Spleen (tissue), 11 donors: Measurements from ENCODE around the gene SLAMF6. TPM values are rescaled to one million over a fixed set of nuclear protein-coding genes. Genes with fewer than 3 reads are reported as not detected.

ENCODE experiments used
- DNase-seq: peaks from one replicate; pipeline ENCODE4 v3.0.0-alpha.2; 2020
- H3K27ac ChIP-seq, 8 donors: fragments of 200-600 bp; sonication (generic) in 7 of 8; 1 replicate in 4 of 8; 2 replicates in 4 of 8; pipeline versions ENCODE4 v1.5.0 to v1.8.0; 2016 to 2021; ENCODE audit warnings: inconsistent platforms in 4 of 8, mild to moderate bottlenecking in 4 of 8, moderate library complexity in 1 of 8
- H3K27me3 ChIP-seq, 7 donors: fragments of 200-600 bp; sonication (generic) in 6 of 7; replicated peaks in 1 of 7; 1 replicate in 4 of 7; 2 replicates in 3 of 7; pipeline versions ENCODE4 v1.5.0 to v1.8.0; 2016 to 2021; ENCODE audit warnings: inconsistent platforms in 3 of 7, mild to moderate bottlenecking in 1 of 7
- H3K36me3 ChIP-seq, 6 donors: fragments of 200-600 bp; sonication (generic) in 5 of 6; 1 replicate in 4 of 6; 2 replicates in 2 of 6; pipeline versions ENCODE4 v1.5.0 to v1.8.0; 2016 to 2021; ENCODE audit warnings: inconsistent platforms in 2 of 6
- H3K4me1 ChIP-seq, 6 donors: fragments of 200-600 bp; sonication (generic) in 5 of 6; 1 replicate in 3 of 6; 2 replicates in 3 of 6; pipeline versions ENCODE4 v1.5.0 to v1.8.0; 2016 to 2021; ENCODE audit warnings: inconsistent platforms in 3 of 6
- H3K4me3 ChIP-seq, 8 donors: fragments of 200-600 bp; sonication (generic) in 7 of 8; 1 replicate in 4 of 8; 2 replicates in 4 of 8; pipeline versions ENCODE4 v1.5.0 to v1.8.0; 2016 to 2021; ENCODE audit warnings: inconsistent platforms in 4 of 8, mild to moderate bottlenecking in 4 of 8, moderate library complexity in 2 of 8
- H3K9me3 ChIP-seq, 8 donors: fragments of 200-600 bp; sonication (generic) in 7 of 8; 1 replicate in 4 of 8; 2 replicates in 4 of 8; pipeline versions ENCODE4 v1.5.0 to v1.8.0; 2016 to 2021; ENCODE audit warnings: inconsistent platforms in 4 of 8
- CTCF ChIP-seq, 11 experiments: fragments of 200-600 bp in 7 of 11; fragments of 450-650 bp in 4 of 11; sonication (generic) in 4 of 11; IDR thresholded peaks in 8 of 11; conservative IDR thresholded peaks in 3 of 11; 1 replicate in 7 of 11; 2 replicates in 4 of 11; pipeline versions ENCODE4 v1.4.0 to v1.8.0; 2016 to 2021; ENCODE audit warnings: antibody characterized with exemption in 11 of 11, inconsistent platforms in 4 of 11, mild to moderate bottlenecking in 1 of 11
- POLR2A ChIP-seq, 3 donors: fragments of 450-650 bp; IDR thresholded peaks; one replicate each; pipeline ENCODE4 v1.5.1; 2017; ENCODE audit warnings: antibody characterized with exemption in 3 of 3, mild to moderate bottlenecking in 1 of 3
- POLR2AphosphoS5 ChIP-seq, 3 donors: sonication (generic); formaldehyde crosslinking; IDR thresholded peaks; one replicate each; pipeline ENCODE4 v1.5.1; 2017; ENCODE audit warnings: antibody characterized with exemption in 3 of 3
- WGBS, 5 donors: extraction: QIAGEN DNeasy Blood & Tissue Kit in 3 of 5; methylation state at CpG; one replicate each; pipeline versions ENCODE4 v1.1.5 to v1.1.7; 2013 to 2018; 5-methylcytosine and 5-hydroxymethylcytosine counted together
- intact Hi-C: fragments of 100-400 bp; cut with DNase I; formaldehyde crosslinking; loops from one replicate; pipeline ENCODE4 v1.15.0; 2023; ENCODE audit warnings: low total_unique reads
- polyA plus RNA-seq, 3 donors: library from polyadenylated mRNA; stranded (reverse); fragments of 200-250 nt; gene quantifications; one replicate each; pipeline ENCODE4 v1.2.1, GENCODE V29; 2013
- total RNA-seq, 7 donors: library from RNA; depleted of rRNA in 3 of 7; stranded (reverse); fragments of >200 nt in 3 of 7; fragmentation: NEBNext Ultra II Directional in 4 of 7; extraction: Animal tissue kit (Norgen Biotek cat#: 25700) in 4 of 7; gene quantifications; one replicate each; pipeline versions ENCODE4 v1.1.0 to v1.2.1, GENCODE V29; 2016 to 2021
- donor health status: healthy with polysubstance abuse.
- donor health status: DM: no; HTN: no; CAD: no; lungs with moderate emphysema.
- donor health status: DM: no; HTN: no; CAD: no.
- donor health status: Bipolar disorder and iron deficiency.
- donor health status: healthy.
- donor health status: DM: no; HTN: no; CAD: no.
- donor health status: DM: yes; HTN: yes; CAD: no.

SLAMF6 gene
- total and polyA plus RNA-seq, 10 donors = 21.5 to 52.4 (median 36.1) TPM

- DNase-seq = no peak
- 62 to 76% (median 64%) methylated on average over 1 of the region's 1 CpG for WGBS, 5 donors
- no peak overlapping the region for H3K4me3 ChIP-seq
- no peaks in the 10 kb centered on the region for H3K27me3 ChIP-seq
- no peaks in the 10 kb centered on the region for H3K9me3 ChIP-seq
- peaks cover 0 to 33% (median 7%) of the 10 kb centered on the region in 6 donors for H3K4me1 ChIP-seq
- TF ChIP-seq POLR2AphosphoS5 (IDR thresholded peaks at IDR 0.05) (no peak), POLR2A (IDR thresholded peaks at IDR 0.05) (no peak), CTCF (IDR thresholded peaks at IDR 0.05 in 8 of 11, conservative IDR thresholded peaks at IDR 0.05 in 3 of 11) (no peak)
- H3K36me3 ChIP-seq = no peaks in the 10 kb centered on the region
- intact Hi-C loops = no loop called here
- peak overlapping the region; percentile 9 to 72 (median 62) for H3K27ac ChIP-seq
Observed at GRCh38 chr1:160474392-160475242, 48.4 kb downstream of the SLAMF6 start.

- intact Hi-C loops = no loop called here
- H3K36me3 ChIP-seq = no peaks in the 10 kb centered on the region
- H3K4me1 ChIP-seq = peaks cover 0 to 42% (median 7%) of the 10 kb centered on the region in 6 donors
- no peak for TF ChIP-seq POLR2A (IDR thresholded peaks at IDR 0.05)
- no peak for TF ChIP-seq POLR2AphosphoS5 (IDR thresholded peaks at IDR 0.05)
- TF ChIP-seq CTCF (IDR thresholded peaks at IDR 0.05 in 8 of 11, conservative IDR thresholded peaks at IDR 0.05 in 3 of 11) = no peak
- H3K4me3 ChIP-seq = no peak overlapping the region
- 90 to 98% (median 91%) methylated on average over 3 of the region's 3 CpGs for WGBS, 5 donors
- no peak for DNase-seq
- no peaks in the 10 kb centered on the region for H3K27me3 ChIP-seq
- no peak overlapping the region for H3K27ac ChIP-seq
- no peaks in the 10 kb centered on the region for H3K9me3 ChIP-seq
Observed at GRCh38 chr1:160472112-160472511, 50.9 kb downstream of the SLAMF6 start.

- WGBS, 5 donors = 86 to 98% (median 92%) methylated on average over 1 of the region's 1 CpG
- no peaks in the 10 kb centered on the region for H3K9me3 ChIP-seq
- no peaks in the 10 kb centered on the region for H3K27me3 ChIP-seq
- H3K36me3 ChIP-seq = no peaks in the 10 kb centered on the region
- peak overlapping the region in 1 of 8 donors; percentile 22 for H3K27ac ChIP-seq
- TF ChIP-seq CTCF (IDR thresholded peaks at IDR 0.05 in 8 of 11, conservative IDR thresholded peaks at IDR 0.05 in 3 of 11) = no peak
- TF ChIP-seq POLR2AphosphoS5 (IDR thresholded peaks at IDR 0.05) = no peak
- no peak for TF ChIP-seq POLR2A (IDR thresholded peaks at IDR 0.05)
- no peak overlapping the region for H3K4me3 ChIP-seq
- intact Hi-C loops = no loop called here
- peaks cover 0 to 50% (median 9%) of the 10 kb centered on the region in 6 donors for H3K4me1 ChIP-seq
- DNase-seq = no peak
Observed at GRCh38 chr1:160471253-160471652, 51.8 kb downstream of the SLAMF6 start.

GRCh38 chr1:160467576-160467975 is 55.5 kb downstream of the SLAMF6 start:
- Histone ChIP-seq H3K36me3 (no peaks in the 10 kb centered on the region), H3K4me3 (no peak overlapping the region), H3K9me3 (no peaks in the 10 kb centered on the region), H3K27ac (no peak overlapping the region), H3K27me3 (no peaks in the 10 kb centered on the region), H3K4me1 (peaks cover 4 to 44% (median 20%) of the 10 kb centered on the region in 6 donors)
- DNase-seq = no peak
- intact Hi-C loops = no loop called here
- TF ChIP-seq POLR2A (IDR thresholded peaks at IDR 0.05) (no peak), POLR2AphosphoS5 (IDR thresholded peaks at IDR 0.05) (no peak), CTCF (IDR thresholded peaks at IDR 0.05 in 8 of 11, conservative IDR thresholded peaks at IDR 0.05 in 3 of 11) (no peak)
